Activated T-cell treated with anti-CD3 and anti-CD28 coated beads for 1 hour (primary cell): Measurements from ENCODE around the gene CEND1.
"Not testable (repeated sequence)": the region's sequence is repeated elsewhere in the genome, so short reads cannot be mapped to it uniquely, and the experiment has no call there.

ENCODE experiments used
- DNase-seq: peaks from one replicate; pipeline ENCODE4 v3.0.0-alpha.2; 2020; ENCODE audit warnings: low read depth

CEND1 gene

DNA sequence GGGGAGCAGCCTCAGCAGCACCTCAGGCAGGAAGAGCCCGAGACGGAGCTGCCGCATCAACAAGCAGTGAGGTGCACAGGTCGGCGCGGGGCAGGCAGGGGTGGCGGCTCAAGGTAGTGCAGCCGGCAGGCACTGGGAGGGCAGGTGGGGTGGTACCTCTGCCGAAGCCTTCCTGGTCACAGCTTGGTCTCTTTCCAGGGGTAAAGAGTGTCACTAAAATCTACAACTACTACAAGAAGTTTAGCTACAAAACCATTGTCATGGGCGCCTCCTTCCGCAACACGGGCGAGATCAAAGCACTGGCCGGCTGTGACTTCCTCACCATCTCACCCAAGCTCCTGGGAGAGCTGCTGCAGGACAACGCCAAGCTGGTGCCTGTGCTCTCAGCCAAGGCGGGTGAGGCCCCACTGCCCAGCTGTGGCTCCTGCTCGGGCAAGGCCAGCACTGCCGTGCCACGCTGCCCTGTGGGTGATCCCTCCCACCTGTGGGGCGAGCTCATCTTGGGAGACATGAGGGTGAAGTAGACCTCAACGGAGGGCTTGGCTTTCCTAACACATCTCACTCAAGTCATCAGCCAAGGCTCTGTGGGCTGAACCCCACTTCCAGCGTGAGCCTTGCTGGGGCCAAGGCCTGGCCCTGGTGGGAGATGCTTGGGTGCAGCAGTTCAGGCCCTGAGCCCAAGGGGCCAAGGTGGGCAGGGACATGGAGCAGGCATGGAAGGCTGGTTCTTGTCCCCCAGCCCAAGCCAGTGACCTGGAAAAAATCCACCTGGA is 26.2 kb downstream of the CEND1 start:
- DNase-seq: no peak

- no peak for DNase-seq
Observed at GRCh38 chr11:763073-763463, 26.8 kb downstream of the CEND1 start.

DNA sequence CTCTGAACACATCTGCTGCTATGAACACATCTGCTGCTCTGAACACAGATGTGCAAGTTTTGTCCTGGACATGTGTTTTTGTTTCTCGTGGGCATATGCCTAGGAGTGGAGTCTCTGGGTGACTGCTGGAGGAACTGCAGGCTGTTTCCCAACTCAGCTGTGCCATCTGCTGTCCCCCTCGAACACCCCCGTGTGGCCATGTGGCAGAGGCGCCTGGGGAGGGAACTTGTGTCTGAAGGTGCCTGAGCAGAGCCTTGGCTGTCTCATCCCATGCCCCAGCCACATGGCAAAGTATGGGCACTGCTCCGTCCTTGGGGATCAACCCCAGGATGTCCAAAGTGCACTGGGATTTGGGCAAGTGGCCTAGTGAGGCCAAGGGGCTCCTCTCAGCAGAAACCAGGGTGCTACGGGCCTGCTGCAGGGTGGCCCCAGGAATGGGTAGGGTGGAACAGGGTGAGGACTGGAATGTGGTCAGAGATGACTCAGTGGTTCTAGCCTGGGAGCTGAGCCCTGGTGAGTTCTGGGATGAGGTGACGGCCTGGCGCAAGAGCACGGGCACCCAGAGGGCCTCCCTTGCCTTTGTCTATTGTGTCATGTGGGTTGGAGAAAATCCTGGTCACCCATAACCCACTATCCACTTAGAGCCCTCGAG is 27.3 kb downstream of the CEND1 start:
- DNase-seq: no peak

DNA sequence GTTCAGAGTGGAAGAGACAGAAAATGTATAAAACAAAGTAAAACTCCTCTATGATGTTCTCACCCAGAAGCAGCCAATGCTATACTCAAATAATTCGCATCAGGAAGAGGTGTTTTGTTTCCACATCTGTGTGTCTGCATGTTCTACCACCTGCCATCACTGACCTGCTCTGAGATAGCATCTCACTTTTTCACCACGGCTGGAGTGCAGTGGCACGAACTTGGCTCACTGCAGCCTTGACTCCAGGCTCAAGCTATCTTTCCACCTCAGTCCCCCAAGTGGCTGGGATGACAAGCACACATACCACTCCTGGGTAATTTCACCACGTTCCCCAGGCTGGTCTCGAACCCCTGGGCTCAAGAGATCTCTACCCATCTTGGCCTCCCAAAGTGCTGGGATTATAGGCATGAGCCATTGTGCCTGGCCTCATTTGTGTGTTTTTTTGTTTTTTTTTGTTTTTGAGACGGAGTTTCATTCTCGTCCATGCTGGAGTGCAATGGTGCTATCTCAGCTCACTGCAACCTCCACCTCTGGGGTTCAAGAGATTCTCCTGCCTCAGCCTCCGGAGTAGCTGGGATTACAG is 28.3 kb downstream of the CEND1 start:
- DNase-seq: no peak

- no peak for DNase-seq
Observed at GRCh38 chr11:760236-760635, 29.7 kb downstream of the CEND1 start.

DNA sequence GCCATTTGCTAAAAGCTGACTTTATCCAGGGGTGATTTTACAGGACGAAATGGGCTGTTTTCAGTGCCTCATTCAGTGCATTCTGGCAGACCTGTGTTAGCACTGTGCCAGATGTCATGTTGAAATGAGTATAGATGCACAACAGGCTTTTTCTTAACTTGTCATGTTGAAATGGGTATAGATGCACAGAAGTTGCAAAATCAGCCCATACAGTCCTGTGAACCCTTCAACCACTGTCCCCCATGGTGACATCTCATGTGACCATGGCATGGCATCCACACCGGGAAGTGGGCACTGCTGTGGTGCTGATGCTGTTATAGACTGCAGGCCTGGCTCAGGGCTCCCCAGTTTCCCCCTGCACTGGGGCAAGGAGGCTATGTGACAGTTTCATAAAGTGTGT is 40.2 kb downstream of the CEND1 start:
- DNase-seq: no peak

DNA sequence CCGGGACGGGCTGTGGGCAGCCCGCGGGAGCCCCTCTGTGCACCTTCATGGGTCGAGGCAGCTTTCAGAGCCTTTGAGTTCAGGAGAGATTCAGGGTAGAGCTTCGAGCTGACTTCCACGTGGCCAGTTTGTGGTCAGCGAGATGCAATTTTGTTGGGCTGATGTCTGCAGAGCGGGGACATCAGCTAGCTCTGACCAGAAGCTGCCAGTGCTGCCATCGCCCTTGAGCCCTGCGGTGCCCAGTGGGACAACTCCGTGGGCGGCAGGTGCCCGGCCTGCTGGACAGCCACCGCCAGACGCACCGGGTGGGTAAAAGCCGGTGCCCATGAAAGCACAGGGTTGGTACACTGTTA is 41.9 kb downstream of the CEND1 start:
- DNase-seq: no peak

DNA sequence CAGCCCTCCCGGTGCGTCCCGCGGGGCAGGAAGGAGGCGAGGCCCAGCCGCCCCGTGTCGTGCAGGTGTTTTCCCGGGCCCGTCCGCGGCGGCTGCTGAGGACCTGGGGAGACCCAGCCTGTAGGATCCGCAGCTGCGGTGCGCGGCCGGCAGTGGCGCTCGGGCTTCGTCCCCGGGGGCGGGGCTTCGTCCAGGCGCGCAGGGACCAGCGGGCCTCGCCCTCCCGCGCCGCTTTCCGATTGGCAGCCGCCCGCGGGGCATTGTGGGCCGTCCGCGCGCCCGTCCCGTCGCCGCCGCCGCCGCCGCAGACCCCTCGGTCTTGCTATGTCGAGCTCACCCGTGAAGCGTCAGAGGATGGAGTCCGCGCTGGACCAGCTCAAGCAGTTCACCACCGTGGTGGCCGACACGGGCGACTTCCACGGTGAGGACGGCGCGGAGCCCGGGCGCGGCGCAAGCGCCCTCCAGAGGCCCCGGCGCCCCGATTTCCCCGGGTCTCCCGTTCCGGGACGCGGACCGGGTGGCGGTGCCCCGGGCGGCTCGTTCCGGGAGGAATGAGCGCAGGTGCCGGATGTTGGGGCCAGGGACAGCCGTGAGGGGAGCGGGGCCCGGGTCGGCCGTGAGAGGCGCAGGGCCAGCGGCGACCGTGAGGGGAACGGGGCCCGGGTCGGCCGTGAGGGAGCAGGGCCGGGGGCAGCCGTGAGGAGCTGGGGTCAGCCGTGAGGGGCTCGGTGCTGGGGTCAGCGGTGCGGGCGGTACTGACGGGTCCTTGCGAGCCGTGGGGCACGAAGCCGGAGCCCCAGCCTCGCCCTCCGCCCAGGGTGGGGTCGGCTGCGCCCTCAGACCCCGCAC is 42.5 kb downstream of the CEND1 start, which contains the start of gene TALDO1:
Gene TALDO1, plus strand, starts transcription at position 307 of the 849 bp plus-strand sequence. Its CDS starts 18 bp downstream, at position 325.
- peak; percentile 70 for DNase-seq

- no peak for DNase-seq
Observed at GRCh38 chr11:746289-747157, 43.4 kb downstream of the CEND1 start.

DNA sequence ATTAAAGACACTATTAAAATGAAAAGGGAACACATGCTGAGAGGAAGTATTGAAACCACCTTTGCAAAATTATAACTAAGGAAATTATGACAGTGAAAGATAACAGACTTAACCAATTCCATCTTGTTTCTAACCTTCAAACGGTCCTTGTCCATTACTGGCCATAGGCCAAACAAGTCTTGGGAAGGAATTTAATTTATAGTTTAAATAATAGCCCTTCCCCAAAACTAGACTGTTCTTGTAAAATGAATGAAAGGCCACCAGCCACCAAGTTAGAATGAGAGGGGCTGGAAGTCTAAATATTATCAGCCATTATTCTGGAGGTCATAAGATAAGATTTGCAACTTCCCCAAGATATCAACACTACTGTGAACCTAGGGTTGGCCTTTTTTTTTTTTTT is 44.5 kb downstream of the CEND1 start:
- no peak for DNase-seq

DNA sequence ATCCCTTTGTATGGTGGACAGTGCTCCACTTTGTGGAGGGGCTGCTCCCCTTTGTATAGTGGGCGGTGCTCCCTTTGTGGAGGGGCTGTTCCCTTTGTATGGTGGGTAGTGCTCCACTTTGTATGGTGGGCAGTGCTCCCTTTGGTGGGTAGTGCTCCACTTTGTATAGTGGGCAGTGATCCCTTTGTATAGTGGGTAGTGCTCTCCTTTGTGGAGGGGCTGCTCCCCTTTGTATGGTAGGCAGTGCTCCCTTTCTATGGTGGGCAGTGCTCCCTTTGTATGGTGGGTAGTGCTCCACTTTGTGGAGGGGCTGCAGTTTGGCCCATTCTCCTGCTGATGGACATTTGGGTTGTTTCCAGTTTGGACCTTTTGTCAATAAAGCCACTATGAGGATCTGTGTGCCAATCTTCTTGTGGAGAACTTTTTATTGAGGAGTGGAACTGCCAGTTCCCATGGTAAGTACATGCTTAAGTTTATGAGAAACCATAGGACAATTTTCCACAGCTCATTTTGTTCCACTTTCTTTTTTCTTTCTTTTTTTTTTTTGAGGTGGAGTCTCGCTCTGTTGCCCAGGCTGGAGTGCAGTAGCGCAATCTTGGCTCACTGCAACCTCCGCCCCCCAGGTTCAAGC is 47.2 kb downstream of the CEND1 start:
- DNase-seq: no peak

GRCh38 chr11:742156-742546 is 47.7 kb downstream of the CEND1 start:
- no peak for DNase-seq

DNA sequence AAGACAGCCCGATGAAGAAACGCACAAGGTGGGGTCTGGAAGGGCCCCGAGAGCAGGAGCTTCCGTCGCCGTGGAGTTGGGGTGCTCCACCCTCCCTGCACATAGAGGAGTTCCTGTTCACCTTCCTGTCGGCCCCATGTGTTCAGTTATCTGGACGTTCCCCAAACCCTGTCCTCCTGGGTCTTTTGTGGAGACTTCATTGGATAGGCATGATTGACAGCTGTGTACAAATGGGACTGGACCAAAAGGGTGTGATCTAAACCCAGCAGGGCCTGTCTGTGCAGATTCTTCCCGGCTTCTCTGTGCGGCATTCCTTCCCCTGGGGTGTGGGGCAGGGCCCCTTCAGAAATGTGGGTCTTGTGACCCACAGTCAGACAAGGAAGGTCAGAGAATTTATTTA is 52.0 kb downstream of the CEND1 start:
- DNase-seq: not testable (repeated sequence)

GRCh38 chr11:737366-737765 is 52.5 kb downstream of the CEND1 start:
- DNase-seq: no peak
